ENCODE results near the gene ENTREP3. TPM values are rescaled to one million over a fixed set of nuclear protein-coding genes. Genes with fewer than 3 reads are reported as not detected.

Gene ENTREP3
- total RNA-seq, 4 donors from 2014 or later: 8.7 to 13.4 (median 11.9) TPM

DNA sequence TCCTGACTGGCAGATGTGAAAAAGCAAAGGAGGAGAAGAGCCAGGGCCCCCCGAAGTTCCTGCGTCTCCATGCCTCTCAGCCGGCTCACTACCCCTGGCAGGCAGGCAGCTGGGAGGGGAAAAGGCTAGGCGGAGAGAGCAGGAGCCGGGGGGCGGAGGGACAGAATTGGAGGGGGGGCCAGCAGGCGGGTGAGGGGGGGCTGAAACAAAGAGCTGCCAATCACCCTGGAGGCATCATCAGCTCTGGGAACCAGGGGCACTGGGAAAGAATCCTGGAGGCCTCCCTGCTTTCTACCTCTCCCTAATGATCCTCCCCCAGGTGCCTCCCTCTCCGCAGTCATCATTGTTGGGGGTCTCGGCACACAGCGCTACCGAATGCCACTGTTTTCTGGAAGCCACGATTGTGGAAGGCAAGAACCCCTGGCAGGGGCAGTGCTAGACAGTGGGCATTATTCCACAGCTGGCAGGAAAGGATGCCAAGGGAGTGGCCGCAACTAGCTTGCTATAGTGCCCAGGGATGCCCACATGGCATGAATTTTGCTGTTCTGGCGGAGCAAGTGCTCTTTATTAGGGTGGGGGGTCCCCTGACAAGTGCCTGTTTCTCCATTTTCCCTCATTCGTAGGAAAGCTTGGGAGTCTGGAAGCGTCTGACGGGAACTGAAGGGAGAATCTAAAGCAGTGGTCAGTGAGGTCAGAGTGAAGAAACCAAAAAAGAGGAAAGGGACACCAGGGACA lies 47.3 kb downstream of the ENTREP3 start, which contains the start of gene THBS3:
THBS3 (minus strand) TSS at position 92 of the 735 bp plus-strand sequence; CDS start at position 71, 21 bp downstream.
- ATAC-seq (ENCODE audit: low FRiP score) (peak; percentile 15), DNase-seq (ENCODE audit: low spot score) (no peak)
- TF ChIP-seq, protein P1, sequence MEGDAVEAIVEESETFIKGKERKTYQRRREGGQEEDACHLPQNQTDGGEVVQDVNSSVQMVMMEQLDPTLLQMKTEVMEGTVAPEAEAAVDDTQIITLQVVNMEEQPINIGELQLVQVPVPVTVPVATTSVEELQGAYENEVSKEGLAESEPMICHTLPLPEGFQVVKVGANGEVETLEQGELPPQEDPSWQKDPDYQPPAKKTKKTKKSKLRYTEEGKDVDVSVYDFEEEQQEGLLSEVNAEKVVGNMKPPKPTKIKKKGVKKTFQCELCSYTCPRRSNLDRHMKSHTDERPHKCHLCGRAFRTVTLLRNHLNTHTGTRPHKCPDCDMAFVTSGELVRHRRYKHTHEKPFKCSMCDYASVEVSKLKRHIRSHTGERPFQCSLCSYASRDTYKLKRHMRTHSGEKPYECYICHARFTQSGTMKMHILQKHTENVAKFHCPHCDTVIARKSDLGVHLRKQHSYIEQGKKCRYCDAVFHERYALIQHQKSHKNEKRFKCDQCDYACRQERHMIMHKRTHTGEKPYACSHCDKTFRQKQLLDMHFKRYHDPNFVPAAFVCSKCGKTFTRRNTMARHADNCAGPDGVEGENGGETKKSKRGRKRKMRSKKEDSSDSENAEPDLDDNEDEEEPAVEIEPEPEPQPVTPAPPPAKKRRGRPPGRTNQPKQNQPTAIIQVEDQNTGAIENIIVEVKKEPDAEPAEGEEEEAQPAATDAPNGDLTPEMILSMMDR (IDR thresholded peaks at IDR 0.05): no peak

DNA sequence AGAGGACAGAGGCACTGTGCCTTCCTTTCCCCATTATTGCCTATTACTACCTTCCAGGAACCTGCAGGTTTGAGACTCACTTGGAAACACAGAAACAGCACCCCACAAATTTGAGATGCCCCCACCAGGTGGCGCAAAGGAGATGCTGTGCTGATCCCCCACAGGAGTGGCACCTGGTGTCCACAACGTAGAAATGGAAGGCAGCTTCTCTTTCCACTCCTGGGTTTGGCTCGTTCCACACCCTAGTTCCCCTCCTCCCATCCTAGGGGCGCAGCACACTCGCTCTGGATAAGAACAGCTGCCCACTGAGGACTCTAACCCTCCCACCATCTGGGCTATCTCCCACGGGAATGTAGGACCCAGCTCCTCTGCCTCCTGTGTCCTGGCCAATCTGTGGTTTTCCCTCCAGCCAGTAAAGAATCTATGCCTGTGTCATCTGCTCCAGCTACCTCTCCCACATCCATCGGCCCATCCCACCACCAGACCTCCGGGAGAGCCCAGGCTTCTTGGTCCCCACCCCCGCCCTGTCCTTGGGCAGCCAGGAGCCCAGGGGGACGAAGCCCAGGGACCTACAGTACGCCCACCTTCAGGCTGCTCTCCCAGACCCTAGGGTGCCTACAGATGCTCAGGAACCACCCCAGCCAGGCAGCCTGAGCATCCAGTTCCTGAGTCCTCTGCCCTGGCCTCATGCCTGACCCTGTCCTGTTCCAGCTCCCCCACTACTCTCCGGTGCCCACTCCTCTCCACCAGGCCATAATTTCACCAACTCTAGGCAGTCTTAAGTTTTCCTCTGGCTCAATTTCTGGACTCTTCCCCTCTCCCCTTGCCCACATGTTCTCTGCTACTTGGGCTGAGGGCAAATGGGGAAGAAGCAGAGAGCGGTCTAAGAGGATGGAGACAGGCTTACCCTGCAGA lies 48.1 kb downstream of the ENTREP3 start:
- TF ChIP-seq, protein P1 (IDR thresholded peaks at IDR 0.05): peak in 1 of 3 donors; percentile 27
- peak; percentile 40 for ATAC-seq (ENCODE audit: low FRiP score)
- DNase-seq (ENCODE audit: low spot score): peak; percentile 89

DNA sequence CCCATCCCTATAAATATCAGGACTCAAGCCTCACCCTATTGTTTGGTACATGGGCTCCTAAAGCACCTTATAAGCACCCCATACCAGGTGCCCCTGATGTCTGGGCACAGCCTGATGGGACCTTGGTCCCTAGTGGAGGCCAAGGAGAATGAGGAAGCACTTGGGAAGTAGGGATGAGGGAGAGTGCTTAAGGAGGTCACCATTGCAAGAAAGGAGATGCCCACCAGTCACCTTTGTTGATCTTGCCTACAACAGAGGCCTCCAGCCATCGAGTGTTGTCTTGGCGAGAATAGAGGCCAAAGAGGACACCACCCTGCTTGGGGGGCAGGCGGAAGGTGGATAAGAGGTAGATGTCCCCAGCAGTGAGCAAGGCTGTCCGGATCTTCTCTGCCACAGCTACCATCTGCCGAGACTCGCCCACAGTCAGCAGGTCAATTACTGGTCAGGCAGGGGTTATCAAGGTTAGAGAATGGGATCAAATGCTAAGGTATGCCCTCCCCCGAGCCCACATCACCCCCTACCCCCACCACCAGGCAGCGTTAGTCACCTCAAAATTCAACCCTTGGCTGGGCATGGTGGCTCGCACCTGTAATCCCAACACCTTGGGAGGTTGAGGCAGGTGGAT lies 49.2 kb downstream of the ENTREP3 start:
- ATAC-seq (ENCODE audit: low FRiP score) (no peak), DNase-seq (ENCODE audit: low spot score) (no peak)
- TF ChIP-seq, protein P1 (IDR thresholded peaks at IDR 0.05): no peak

DNA sequence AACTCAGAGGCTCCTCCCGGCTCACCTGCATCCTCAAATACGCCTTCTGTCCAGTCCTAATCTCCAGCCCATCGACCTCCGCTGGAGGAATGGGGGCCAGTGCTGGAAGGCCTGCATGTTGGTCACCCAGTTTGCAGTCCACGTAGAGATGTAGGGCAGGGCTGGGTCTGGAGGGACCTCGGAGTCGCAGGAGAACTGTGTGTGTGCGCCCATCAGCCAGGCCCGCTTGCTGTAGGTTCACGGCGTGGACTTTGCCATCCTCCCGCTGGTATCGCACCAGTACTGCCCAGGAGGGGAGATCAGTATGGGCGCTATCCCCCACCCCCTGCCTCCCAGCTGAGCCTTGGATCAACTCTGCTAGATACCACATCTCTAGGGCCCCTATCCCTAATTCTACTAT lies 50.2 kb downstream of the ENTREP3 start:
- no peak for DNase-seq (ENCODE audit: low spot score)
- ATAC-seq (ENCODE audit: low FRiP score): no peak
- TF ChIP-seq, protein P1 (IDR thresholded peaks at IDR 0.05): no peak

DNA sequence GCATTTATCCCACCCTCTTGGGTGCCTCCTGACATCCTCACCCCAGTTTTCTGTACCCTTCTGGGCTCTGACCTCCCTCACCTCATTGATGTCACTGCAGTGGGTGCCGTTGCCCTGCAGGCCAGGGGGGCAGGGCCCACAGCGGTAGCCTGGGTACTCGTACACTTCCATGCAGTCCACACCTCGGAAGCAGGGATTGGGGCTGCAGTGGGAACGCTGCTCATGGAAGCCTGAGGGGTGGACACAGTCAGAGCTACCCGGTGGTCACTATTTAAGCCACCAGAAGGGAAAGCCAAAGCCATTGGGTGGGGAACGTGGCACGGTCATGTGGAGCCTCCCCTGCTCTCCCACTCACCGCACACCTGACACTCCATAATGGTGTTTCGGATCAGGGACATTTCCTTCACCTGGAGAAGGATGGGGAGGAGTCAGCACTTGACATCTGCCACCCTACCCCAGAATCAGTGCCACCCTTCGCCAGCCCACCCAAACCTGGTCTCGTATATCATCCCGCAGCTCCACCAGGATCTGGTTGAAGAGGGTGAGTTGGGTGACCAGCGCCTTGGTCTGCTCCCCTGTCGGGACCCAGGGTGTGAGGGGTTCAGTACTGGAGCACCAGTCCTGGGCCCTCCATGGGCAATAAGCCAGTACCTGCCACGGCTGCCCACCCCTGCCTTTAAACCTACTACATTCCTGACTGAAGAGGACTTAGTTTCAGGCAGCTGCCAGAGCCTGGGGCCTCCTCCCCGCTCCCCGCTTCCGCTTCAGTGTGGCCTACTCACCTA lies 52.4 kb downstream of the ENTREP3 start:
- no peak for DNase-seq (ENCODE audit: low spot score)
- TF ChIP-seq, protein P1 (IDR thresholded peaks at IDR 0.05): no peak
- ATAC-seq (ENCODE audit: low FRiP score): no peak

GRCh38 chr1:155202198-155202597 lies 53.1 kb downstream of the ENTREP3 start:
- DNase-seq (ENCODE audit: low spot score) (no peak), ATAC-seq (ENCODE audit: low FRiP score) (no peak)
- TF ChIP-seq, protein P1 (IDR thresholded peaks at IDR 0.05): no peak

Measured in omental fat pad (tissue), 4 donors.